GM12892 (cell line): ENCODE measurements around the gene TOPORS.
"Not testable (repeated sequence)": the region's sequence is repeated elsewhere in the genome, so short reads cannot be mapped to it uniquely, and the experiment has no call there.

Experiments used
- DNase-seq: peaks from one replicate; pipeline ENCODE4 v3.0.0; 2011; ENCODE audit not compliant: insufficient read length
- FAIRE-seq: peaks from 2 replicates; lab custom pipeline; 2011; peaks lifted over from hg19 to GRCh38; lab: Jason Lieb, UNC
- POLR2A ChIP-seq: IDR thresholded peaks from 2 replicates; pipeline ENCODE4 v1.6.1; 2011; ENCODE audit warnings: low read depth, low read length, control low read depth
- POLR2AphosphoS5 ChIP-seq: IDR thresholded peaks from 2 replicates; pipeline ENCODE4 v1.6.1; 2011; ENCODE audit warnings: low read depth, low read length, control low read depth
- TAF1 ChIP-seq: IDR thresholded peaks from 2 replicates; pipeline ENCODE4 v1.6.1; 2011; ENCODE audit warnings: low read depth, mild to moderate bottlenecking, control low read depth, low read length, borderline replicate concordance

The TOPORS gene

DNA sequence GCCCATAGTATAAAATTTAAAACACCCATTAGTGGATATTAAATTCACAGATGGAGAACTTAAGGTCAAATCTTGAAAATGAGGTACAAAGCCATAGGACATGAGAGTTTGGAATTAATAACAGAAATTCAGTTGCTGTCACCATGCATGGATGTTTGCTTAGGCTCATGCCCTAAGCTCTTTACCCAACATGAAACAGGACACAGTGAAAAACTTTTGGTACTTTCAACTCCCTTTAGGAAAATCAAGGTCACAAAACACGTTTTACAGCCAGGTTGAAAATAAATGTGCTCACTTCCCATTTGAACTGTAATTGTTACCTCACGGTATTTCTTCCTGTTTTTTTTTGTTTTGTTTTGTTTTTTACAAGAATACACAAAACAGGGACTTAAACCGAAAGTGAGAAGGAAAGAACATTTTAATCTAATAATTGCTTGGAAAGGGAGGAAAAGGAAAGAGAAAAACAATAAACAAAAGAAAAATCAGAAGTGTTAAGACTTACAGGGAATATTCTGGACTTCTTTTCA, 6.1 kb upstream of the TOPORS start:
- TF ChIP-seq POLR2AphosphoS5 (no peak), TAF1 (no peak), POLR2A (no peak)
- peak; percentile 68 for FAIRE-seq
- DNase-seq = no peak

DNA sequence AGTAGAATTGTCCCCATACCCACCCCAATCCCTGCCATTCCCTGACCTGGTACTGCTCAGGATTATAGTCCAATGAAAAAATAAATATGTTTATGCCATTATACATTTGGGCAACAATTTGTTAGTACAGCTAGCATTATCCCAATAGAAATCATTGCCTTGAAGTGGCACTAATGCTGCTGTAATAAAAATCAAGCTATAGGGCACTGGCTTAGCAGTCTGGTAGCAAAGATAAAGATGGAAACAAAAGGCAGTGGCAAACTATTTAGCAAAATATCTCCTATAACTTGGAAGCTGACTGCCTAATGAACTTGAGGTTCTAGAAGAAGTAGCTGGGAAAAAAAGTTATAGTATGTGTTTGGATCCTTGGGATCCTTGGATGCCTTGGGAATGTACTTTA, 2.2 kb upstream of the TOPORS start:
- DNase-seq = no peak
- no peak for FAIRE-seq
- TF ChIP-seq TAF1 = no peak
- TF ChIP-seq POLR2AphosphoS5 = no peak
- TF ChIP-seq POLR2A = no peak

GRCh38 chr9:32554107-32554506, 1.7 kb upstream of the TOPORS start:
- DNase-seq = no peak
- TF ChIP-seq POLR2AphosphoS5 (no peak), TAF1 (no peak), POLR2A (no peak)
- FAIRE-seq = no peak

GRCh38 chr9:32551276-32552051, 922 bp downstream of the TOPORS start:
- no peak for DNase-seq
- FAIRE-seq = peak; percentile 71
- TF ChIP-seq TAF1 (no peak), POLR2AphosphoS5 (no peak), POLR2A (no peak)

GRCh38 chr9:32550562-32551275, 1.7 kb downstream of the TOPORS start:
- peak; percentile 94 for DNase-seq
- peak; percentile 87 for FAIRE-seq
- TF ChIP-seq POLR2A (peak; percentile 39; the same call in 1 of the 2 replicates), TAF1 (no peak)

- no peak for FAIRE-seq
- no peak for DNase-seq
- TF ChIP-seq TAF1 = no peak
- TF ChIP-seq POLR2AphosphoS5 = no peak
- TF ChIP-seq POLR2A = no peak
These were observed 2.2 kb downstream of the TOPORS start for GRCh38 chr9:32550150-32550561.

DNA sequence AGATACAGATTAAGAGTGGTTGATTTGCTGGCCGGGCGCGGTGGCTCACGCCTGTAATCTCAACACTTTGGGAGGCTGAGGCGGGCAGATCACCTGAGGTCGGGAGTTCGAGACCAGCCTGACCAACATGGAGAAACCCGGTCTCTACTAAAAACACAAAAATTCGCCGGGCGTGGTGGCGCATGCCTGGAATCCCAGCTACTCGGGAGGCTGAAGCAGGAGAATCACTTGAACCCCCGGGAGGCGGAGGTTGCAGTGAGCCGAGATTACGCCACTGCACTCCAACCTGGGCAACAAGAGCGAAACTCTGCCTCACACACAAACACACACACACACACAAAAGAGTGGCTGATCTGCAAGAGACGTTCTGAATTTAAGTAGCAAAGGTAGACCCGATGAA, 4.2 kb downstream of the TOPORS start:
- not testable (repeated sequence) for DNase-seq, FAIRE-seq

GRCh38 chr9:32545884-32546283, 6.5 kb downstream of the TOPORS start:
- TF ChIP-seq POLR2A (no peak), TAF1 (no peak), POLR2AphosphoS5 (no peak)
- DNase-seq (no peak), FAIRE-seq (no peak)

DNA sequence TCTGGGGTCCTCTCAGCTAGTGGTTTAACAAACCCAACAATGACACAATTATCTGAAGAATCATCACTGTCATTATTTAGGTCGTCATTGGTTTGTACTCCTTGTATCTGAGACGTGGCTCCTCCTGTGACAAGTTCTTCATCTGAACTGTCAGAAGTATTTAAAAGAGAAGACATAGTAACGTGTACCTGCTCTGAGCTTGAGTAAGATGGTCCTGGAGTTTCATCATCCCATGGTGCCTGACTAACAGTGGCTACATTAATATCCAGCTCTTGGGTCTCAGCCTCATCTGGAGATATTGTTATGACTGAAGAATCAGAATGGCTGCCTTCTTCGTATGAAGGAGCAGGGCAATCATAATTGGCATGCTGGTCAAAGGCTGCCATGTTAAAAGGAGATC, 9.3 kb downstream of the TOPORS start:
- FAIRE-seq (no peak), DNase-seq (no peak)
- no peak for TF ChIP-seq POLR2A
- no peak for TF ChIP-seq TAF1
- TF ChIP-seq POLR2AphosphoS5 = no peak

DNA sequence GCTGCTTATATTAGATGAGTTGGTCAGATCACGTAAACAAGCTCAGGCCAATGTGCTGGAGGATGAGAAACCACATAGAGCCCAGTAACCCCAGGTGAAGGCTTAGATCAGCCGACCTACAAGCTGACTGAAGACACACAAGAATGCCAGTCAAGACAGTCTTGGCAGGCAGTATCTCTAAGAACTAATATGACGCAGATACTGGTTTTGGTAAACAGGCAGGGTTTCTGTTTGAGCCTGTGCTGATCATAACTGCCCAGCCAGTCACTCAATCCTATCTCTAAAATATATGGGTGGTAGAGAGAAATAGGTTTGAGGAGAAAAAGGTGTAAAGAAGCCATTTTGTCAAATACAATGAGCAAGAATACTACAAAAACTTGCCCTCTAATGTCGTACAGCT, 18.6 kb downstream of the TOPORS start:
- TF ChIP-seq TAF1 (no peak), POLR2A (no peak), POLR2AphosphoS5 (no peak)
- DNase-seq (no peak), FAIRE-seq (no peak)

DNA sequence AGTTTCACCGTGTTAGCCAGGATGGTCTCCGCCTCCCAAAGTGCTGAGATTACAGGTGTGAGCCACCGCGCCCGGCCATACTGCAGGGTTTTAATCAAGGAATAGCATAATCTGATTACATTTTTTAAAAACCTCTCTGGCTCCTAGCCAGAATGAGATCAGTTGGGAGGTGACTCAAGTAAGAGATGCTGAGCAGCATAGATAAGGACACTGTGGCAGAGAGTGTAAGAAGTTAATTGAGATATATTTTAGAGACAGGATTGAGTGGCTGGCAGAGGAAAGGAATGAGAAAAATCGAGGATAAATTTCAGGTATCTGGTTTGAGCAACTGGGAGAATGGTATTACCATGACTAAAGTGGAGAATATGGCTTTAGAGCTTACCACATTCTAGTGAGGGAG, 19.1 kb downstream of the TOPORS start:
- FAIRE-seq (no peak), DNase-seq (no peak)
- TF ChIP-seq POLR2AphosphoS5 (no peak), TAF1 (no peak), POLR2A (no peak)

- DNase-seq (no peak), FAIRE-seq (no peak)
- TF ChIP-seq TAF1 (no peak), POLR2AphosphoS5 (no peak), POLR2A (no peak)
These were observed 25.7 kb downstream of the TOPORS start for GRCh38 chr9:32526707-32527048.

DNA sequence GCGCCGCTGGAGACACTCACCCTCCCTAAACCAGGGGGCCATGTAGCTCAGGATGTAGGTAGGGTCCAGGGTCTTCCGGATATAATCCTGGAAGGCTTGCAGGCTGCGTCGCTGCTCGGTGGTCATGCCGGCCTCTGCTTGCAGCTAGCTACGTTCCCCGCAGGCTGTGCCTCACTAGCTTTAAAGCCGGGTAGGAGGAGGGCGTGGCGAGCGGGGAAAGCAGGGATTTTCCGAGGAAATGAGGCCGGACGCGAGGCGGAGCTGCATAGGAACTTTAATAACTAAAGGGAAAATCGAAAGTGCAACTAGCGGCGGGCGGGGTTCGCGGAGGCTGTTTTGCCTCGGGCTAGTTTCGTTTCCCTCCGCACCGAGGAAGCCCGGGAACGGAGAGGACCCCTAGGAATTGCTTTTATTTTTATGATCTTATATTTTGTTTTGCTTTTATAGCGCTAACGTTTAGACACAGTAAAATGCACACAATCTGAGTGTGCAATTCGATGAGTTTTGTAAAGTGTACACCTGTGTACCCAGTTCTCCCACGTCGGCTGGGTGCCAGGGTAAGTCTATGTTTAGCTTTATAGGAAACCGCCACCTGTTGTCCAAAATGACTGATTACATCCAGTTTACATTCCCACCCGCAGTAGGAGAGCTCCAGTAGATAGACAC, 26.2 kb downstream of the TOPORS start, which contains the start of gene RIGI:
Gene RIGI, minus strand, starts transcription at position 156 of the 666 bp plus-strand sequence. Its CDS starts 30 bp downstream, at position 126.
- FAIRE-seq = peak; percentile 97
- TF ChIP-seq POLR2AphosphoS5 = 0 out of 2 replicates have a peak, but pooled peaks have one; percentile 47
- TF ChIP-seq POLR2A = peak; percentile 56; the same call in 1 of the 2 replicates
- TF ChIP-seq TAF1 = no peak
- DNase-seq = no peak
